Neural cell (in vitro differentiated cells): ENCODE measurements around the gene COL8A1. TPM values are rescaled to one million over a fixed set of nuclear protein-coding genes. Genes with fewer than 3 reads are reported as not detected.
A peak's percentile ranks its signal among the peaks of the same experiment; 100 is the strongest.

Source experiments
- H2AFZ ChIP-seq: fragments of 200-600, 300-800 bp; sonication (generic), shearing (Covaris generic); 2 replicates; pipeline ENCODE4 v1.6.0; 2014; ENCODE audit warnings: low read depth, mild to moderate bottlenecking, antibody characterized with exemption, low read length, moderate library complexity
- H3F3A ChIP-seq: fragments of 200-600 bp; shearing (Covaris generic); 2 replicates; pipeline ENCODE4 v1.6.1; 2016; ENCODE audit warnings: mild to moderate bottlenecking, moderate library complexity, mixed read lengths, antibody characterized with exemption, low read length; ENCODE audit not compliant: insufficient read depth, poor library complexity, severe bottlenecking
- H3K27ac ChIP-seq: fragments of 200-600, 300-800 bp; sonication (generic), shearing (Covaris generic); 2 replicates; pipeline ENCODE4 v1.5.1; 2014; ENCODE audit warnings: mild to moderate bottlenecking, low read length, moderate library complexity
- H3K27me3 ChIP-seq: fragments of 300-800, 200-600 bp; sonication (generic), shearing (Covaris generic); 2 replicates; pipeline ENCODE4 v1.6.0; 2014; ENCODE audit warnings: mild to moderate bottlenecking, low read depth, low read length, moderate library complexity; ENCODE audit not compliant: insufficient read depth
- H3K36me3 ChIP-seq: fragments of 300-800, 200-600 bp; sonication (generic), shearing (Covaris generic); 2 replicates; pipeline ENCODE4 v1.5.1; 2014; ENCODE audit warnings: mild to moderate bottlenecking, antibody characterized with exemption, low read length, moderate library complexity; ENCODE audit not compliant: insufficient read depth
- H3K4me2 ChIP-seq: fragments of 300-800, 200-600 bp; sonication (generic), shearing (Covaris generic); 2 replicates; pipeline ENCODE4 v1.6.0; 2014; ENCODE audit warnings: mild to moderate bottlenecking, low read length
- H3K4me3 ChIP-seq: fragments of 300-800, 200-600 bp; sonication (generic), shearing (Covaris generic); 2 replicates; pipeline ENCODE4 v1.5.1; 2014; ENCODE audit warnings: mild to moderate bottlenecking, low read length, moderate library complexity
- H3K79me2 ChIP-seq: fragments of 200-600 bp; shearing (Covaris generic); replicated peaks from 2 replicates; pipeline ENCODE4 v1.6.0; 2014; ENCODE audit warnings: mild to moderate bottlenecking, low read length, moderate library complexity; ENCODE audit not compliant: insufficient read depth
- H3K9ac ChIP-seq: fragments of 300-800, 200-600 bp; sonication (generic), shearing (Covaris generic); 2 replicates; pipeline ENCODE4 v1.6.1; 2016; ENCODE audit warnings: mild to moderate bottlenecking, low read length, mixed read lengths
- H3K9me2 ChIP-seq: fragments of 200-600 bp; shearing (Covaris generic); 2 replicates; pipeline ENCODE4 v1.6.1; 2016; ENCODE audit warnings: mild to moderate bottlenecking, low read length, mixed read lengths; ENCODE audit not compliant: insufficient read depth
- H3K9me3 ChIP-seq: fragments of 200-600, 300-800 bp; sonication (generic), shearing (Covaris generic); 2 replicates; pipeline ENCODE4 v1.6.1; 2016; ENCODE audit warnings: mild to moderate bottlenecking, mixed run types, low read length, moderate library complexity, mixed read lengths
- H4K20me1 ChIP-seq: fragments of 200-600 bp; shearing (Covaris generic); 2 replicates; pipeline ENCODE4 v1.6.1; 2016; ENCODE audit warnings: mild to moderate bottlenecking, mixed run types; ENCODE audit not compliant: insufficient read depth
- CTCF ChIP-seq: fragments of 450-650 bp; IDR thresholded peaks from 2 replicates; pipeline ENCODE4 v1.5.1; 2014; ENCODE audit warnings: antibody characterized with exemption, mild to moderate bottlenecking, moderate library complexity; ENCODE audit not compliant: poor library complexity, severe bottlenecking
- EP300 ChIP-seq: fragments of 450-650 bp; conservative IDR thresholded peaks from 2 replicates; pipeline ENCODE4 v1.6.1; 2014; ENCODE audit warnings: antibody characterized with exemption, mild to moderate bottlenecking, moderate library complexity; ENCODE audit not compliant: poor library complexity, severe bottlenecking
- EZH2 ChIP-seq: fragments of 200-600, 300-800 bp; shearing (Covaris generic), sonication (generic); IDR thresholded peaks from 2 replicates; pipeline ENCODE4 v1.6.1; 2014; ENCODE audit warnings: antibody characterized with exemption, low read length, borderline replicate concordance, mild to moderate bottlenecking; ENCODE audit not compliant: insufficient read depth, poor library complexity, severe bottlenecking
- MXI1 ChIP-seq: fragments of 450-650 bp; conservative IDR thresholded peaks from 2 replicates; pipeline ENCODE4 v1.6.1; 2014; ENCODE audit warnings: antibody characterized with exemption, mild to moderate bottlenecking; ENCODE audit not compliant: poor library complexity, severe bottlenecking
- POLR2AphosphoS5 ChIP-seq: IDR thresholded peaks from 2 replicates; pipeline ENCODE4 v1.6.1; 2012
- RAD21 ChIP-seq: fragments of 450-650 bp; conservative IDR thresholded peaks from 2 replicates; pipeline ENCODE4 v1.6.1; 2014; ENCODE audit warnings: antibody characterized with exemption, mild to moderate bottlenecking, moderate library complexity
- REST ChIP-seq: IDR thresholded peaks from 2 replicates; pipeline ENCODE4 v1.6.1; 2012; ENCODE audit warnings: borderline replicate concordance
- SMC3 ChIP-seq: fragments of 450-650 bp; conservative IDR thresholded peaks from 2 replicates; pipeline ENCODE4 v1.6.1; 2014; ENCODE audit warnings: antibody characterized with exemption, mild to moderate bottlenecking, moderate library complexity; ENCODE audit not compliant: poor library complexity
- TAF1 ChIP-seq: IDR thresholded peaks from 2 replicates; pipeline ENCODE4 v1.6.1; 2012; ENCODE audit warnings: low read depth
- polyA plus RNA-seq: library from polyadenylated mRNA; depleted of rRNA; stranded (reverse); fragments of >200 nt; gene quantifications from 2 replicates; pipeline ENCODE4 v1.2.3, GENCODE V29; 2014

COL8A1 gene
- polyA plus RNA-seq, 1 donor from 2014 or later, result 0.04 TPM

GRCh38 chr3:99747915-99748314, 109.5 kb downstream of the COL8A1 start:
- Histone ChIP-seq H3K4me3 (no peak overlapping the region), H4K20me1 (no peaks in the 10 kb centered on the region), H2AFZ (no peak overlapping the region), H3K4me2 (no peak overlapping the region), H3F3A (no peaks in the 10 kb centered on the region), H3K27ac (no peak overlapping the region), H3K9ac (no peak overlapping the region), H3K27me3 (no peaks in the 10 kb centered on the region), H3K9me2 (no peaks in the 10 kb centered on the region), H3K36me3 (no peaks in the 10 kb centered on the region), H3K79me2 (no peaks in the 10 kb centered on the region), H3K9me3 (no peaks in the 10 kb centered on the region)
- TF ChIP-seq TAF1 (no peak), REST (no peak), CTCF (peak; percentile 47), RAD21 (peak; percentile 57), SMC3 (peak; percentile 50)

GRCh38 chr3:99751649-99752048, 113.3 kb downstream of the COL8A1 start:
- H3F3A ChIP-seq, result no peaks in the 10 kb centered on the region
- H3K27ac ChIP-seq, result no peak overlapping the region
- H3K4me2 ChIP-seq, result no peak overlapping the region
- no peaks in the 10 kb centered on the region for H3K27me3 ChIP-seq
- H3K9me2 ChIP-seq, result no peaks in the 10 kb centered on the region
- no peaks in the 10 kb centered on the region for H3K9me3 ChIP-seq
- H3K4me3 ChIP-seq, result no peak overlapping the region
- no peaks in the 10 kb centered on the region for H4K20me1 ChIP-seq
- no peaks in the 10 kb centered on the region for H3K36me3 ChIP-seq
- H2AFZ ChIP-seq, result no peak overlapping the region
- H3K79me2 ChIP-seq, result no peaks in the 10 kb centered on the region
- no peak overlapping the region for H3K9ac ChIP-seq
- TF ChIP-seq RAD21, result no peak
- TF ChIP-seq MXI1, result no peak
- no peak for TF ChIP-seq REST
- no peak for TF ChIP-seq EZH2
- TF ChIP-seq POLR2AphosphoS5, result no peak
- no peak for TF ChIP-seq TAF1
- TF ChIP-seq EP300, result no peak
- TF ChIP-seq SMC3, result no peak
- no peak for TF ChIP-seq CTCF
